Stomach (tissue), 9 donors: ENCODE results near the gene PCMT1. TPM values are rescaled to one million over a fixed set of nuclear protein-coding genes. Genes with fewer than 3 reads are reported as not detected.

Experiments used
- DNase-seq, 2 donors: peaks; one replicate each; pipeline versions ENCODE4 v3.0.0 to v3.0.0-alpha.2; 2013 to 2019
- H3K27ac ChIP-seq, 5 donors: fragments of 200-600 bp in 4 of 5; sonication (generic) in 4 of 5; one replicate each; pipeline ENCODE4 v1.5.1; 2013 to 2019; ENCODE audit warnings: mild to moderate bottlenecking in 1 of 5, moderate library complexity in 1 of 5
- H3K27me3 ChIP-seq, 3 donors: fragments of 200-600 bp; sonication (generic); one replicate each; pipeline ENCODE4 v1.5.1; 2017 to 2019; ENCODE audit warnings: mixed run types in 1 of 3
- H3K36me3 ChIP-seq, 4 donors: fragments of 200-600 bp; sonication (generic); 1 replicate in 3 of 4; 2 replicates in 1 of 4; pipeline ENCODE4 v1.5.1; 2016 to 2019
- H3K4me1 ChIP-seq, 4 donors: fragments of 200-600 bp; sonication (generic); one replicate each; pipeline ENCODE4 v1.5.1; 2016 to 2019
- H3K4me3 ChIP-seq, 4 donors: fragments of 200-600 bp; sonication (generic) in 3 of 4; one replicate each; pipeline ENCODE4 v1.5.1; 2016 to 2019; ENCODE audit warnings: mild to moderate bottlenecking in 1 of 4
- H3K9me3 ChIP-seq, 4 donors: fragments of 200-600 bp; sonication (generic); one replicate each; pipeline ENCODE4 v1.5.1; 2016 to 2019
- EP300 ChIP-seq: sonication (generic); formaldehyde crosslinking; IDR thresholded peaks from one replicate; pipeline ENCODE4 v1.6.1; 2017; ENCODE audit warnings: antibody characterized with exemption
- POLR2A ChIP-seq, 4 donors: fragments of 450-650 bp; IDR thresholded peaks; one replicate each; pipeline ENCODE4 v1.6.1; 2016; ENCODE audit warnings: antibody characterized with exemption in 4 of 4, control low read depth in 2 of 4, mild to moderate bottlenecking in 1 of 4, moderate library complexity in 1 of 4
- POLR2AphosphoS5 ChIP-seq, 3 donors: sonication (generic); formaldehyde crosslinking; IDR thresholded peaks; one replicate each; pipeline ENCODE4 v1.6.1; 2016; ENCODE audit warnings: antibody characterized with exemption in 3 of 3
- WGBS, 5 donors: extraction: QIAGEN DNeasy Blood & Tissue Kit in 3 of 5; methylation state at CpG; one replicate each; pipeline versions ENCODE4 v1.1.5 to v1.1.7; 2013 to 2018; 5-methylcytosine and 5-hydroxymethylcytosine counted together
- intact Hi-C: fragments of 100-400 bp; cut with DNase I; formaldehyde crosslinking; loops from one replicate; pipeline ENCODE4 v1.15.1; 2023; ENCODE audit warnings: low total_unique reads
- polyA plus RNA-seq, 3 donors: library from polyadenylated mRNA; stranded (reverse); fragments of 200-250 nt; gene quantifications; one replicate each; pipeline ENCODE4 v1.2.3, GENCODE V29; 2013
- total RNA-seq, 5 donors: library from RNA; depleted of rRNA; stranded (reverse); fragments of >200 nt; gene quantifications; one replicate each; pipeline versions ENCODE4 v1.1.0 to v1.2.3, GENCODE V29; 2014 to 2016
- TF ChIP-seq, protein P1 (sequence below), 7 experiments: fragments of 450-650 bp in 4 of 7; fragments of 200-600 bp in 3 of 7; sonication (generic) in 3 of 7; IDR thresholded peaks; one replicate each; pipeline ENCODE4 v1.5.1; 2016 to 2019; ENCODE audit warnings: antibody characterized with exemption in 7 of 7, control low read depth in 2 of 7, mild to moderate bottlenecking in 1 of 7
- donor health status: healthy with polysubstance abuse.
- donor health status: Bipolar disorder and iron deficiency.
- donor health status: healthy.

PCMT1 gene
- total and polyA plus RNA-seq, 8 donors: 2.6 to 109 (median 43.3) TPM

DNA sequence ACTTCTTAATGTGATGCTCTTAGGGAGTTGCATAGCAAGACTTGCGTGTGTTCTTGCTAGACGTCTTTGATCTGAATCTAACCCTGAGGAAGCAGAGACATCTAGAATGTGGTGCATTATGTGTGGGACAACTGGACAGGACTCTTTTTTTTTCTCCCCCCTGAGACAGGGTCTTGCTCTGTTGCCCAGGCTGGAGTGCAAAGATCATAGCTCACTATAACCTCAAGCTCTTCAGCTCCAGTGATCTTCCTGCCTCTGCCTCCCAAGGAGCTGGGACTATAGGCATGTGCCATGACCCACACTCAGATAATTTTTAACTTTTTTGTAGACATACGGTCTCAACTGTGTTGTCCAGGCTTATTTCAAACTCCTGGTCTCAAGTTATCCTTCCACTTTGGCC lies 34.0 kb downstream of the PCMT1 start:
- Histone ChIP-seq H3K4me3 (no peak overlapping the region), H3K9me3 (no peaks in the 10 kb centered on the region), H3K27me3 (no peaks in the 10 kb centered on the region), H3K27ac (no peak overlapping the region), H3K36me3 (peaks cover 6 to 46% (median 31%) of the 10 kb centered on the region in 4 donors), H3K4me1 (no peaks in the 10 kb centered on the region)
- TF ChIP-seq, protein P1, sequence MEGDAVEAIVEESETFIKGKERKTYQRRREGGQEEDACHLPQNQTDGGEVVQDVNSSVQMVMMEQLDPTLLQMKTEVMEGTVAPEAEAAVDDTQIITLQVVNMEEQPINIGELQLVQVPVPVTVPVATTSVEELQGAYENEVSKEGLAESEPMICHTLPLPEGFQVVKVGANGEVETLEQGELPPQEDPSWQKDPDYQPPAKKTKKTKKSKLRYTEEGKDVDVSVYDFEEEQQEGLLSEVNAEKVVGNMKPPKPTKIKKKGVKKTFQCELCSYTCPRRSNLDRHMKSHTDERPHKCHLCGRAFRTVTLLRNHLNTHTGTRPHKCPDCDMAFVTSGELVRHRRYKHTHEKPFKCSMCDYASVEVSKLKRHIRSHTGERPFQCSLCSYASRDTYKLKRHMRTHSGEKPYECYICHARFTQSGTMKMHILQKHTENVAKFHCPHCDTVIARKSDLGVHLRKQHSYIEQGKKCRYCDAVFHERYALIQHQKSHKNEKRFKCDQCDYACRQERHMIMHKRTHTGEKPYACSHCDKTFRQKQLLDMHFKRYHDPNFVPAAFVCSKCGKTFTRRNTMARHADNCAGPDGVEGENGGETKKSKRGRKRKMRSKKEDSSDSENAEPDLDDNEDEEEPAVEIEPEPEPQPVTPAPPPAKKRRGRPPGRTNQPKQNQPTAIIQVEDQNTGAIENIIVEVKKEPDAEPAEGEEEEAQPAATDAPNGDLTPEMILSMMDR (IDR thresholded peaks at IDR 0.05): no peak
- TF ChIP-seq POLR2AphosphoS5 (IDR thresholded peaks at IDR 0.05): no peak
- TF ChIP-seq POLR2A (IDR thresholded peaks at IDR 0.05): no peak
- no peak for TF ChIP-seq EP300
- WGBS, 5 donors: 92 to 99% (median 95%) methylated on average over 3 of the region's 3 CpGs
- DNase-seq: no peak
- intact Hi-C loops: no loop called here

DNA sequence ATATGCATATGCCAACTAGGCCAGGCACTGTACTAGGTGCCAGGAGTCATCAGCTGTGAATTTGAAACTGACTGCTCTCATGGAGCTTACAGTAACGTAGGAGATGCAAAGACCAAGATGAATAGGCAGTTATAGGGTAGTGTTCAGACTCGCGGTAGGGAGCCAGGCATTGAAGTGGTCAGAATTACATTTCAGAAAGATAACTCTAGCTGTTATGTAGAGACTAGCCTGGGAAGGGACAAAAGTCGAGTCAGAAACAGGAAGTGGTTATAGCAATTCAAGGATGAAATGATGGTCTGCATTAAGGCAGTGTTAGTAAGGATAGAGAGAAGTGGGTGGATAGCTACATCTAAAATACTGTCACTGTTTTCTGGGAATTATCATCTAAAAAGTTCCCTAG lies 56.6 kb downstream of the PCMT1 start:
- DNase-seq: no peak
- Histone ChIP-seq H3K36me3 (peaks cover 12 to 75% (median 55%) of the 10 kb centered on the region in 4 donors), H3K9me3 (no peaks in the 10 kb centered on the region), H3K27ac (no peak overlapping the region), H3K4me3 (no peak overlapping the region), H3K27me3 (no peaks in the 10 kb centered on the region), H3K4me1 (no peaks in the 10 kb centered on the region)
- no peak for TF ChIP-seq POLR2A (IDR thresholded peaks at IDR 0.05)
- TF ChIP-seq EP300: no peak
- TF ChIP-seq POLR2AphosphoS5 (IDR thresholded peaks at IDR 0.05): no peak
- intact Hi-C loops: no loop called here
- whole genome bisulfite sequencing, 5 donors: 75 to 84% (median 80%) methylated on average over 4 of the region's 4 CpGs

DNA sequence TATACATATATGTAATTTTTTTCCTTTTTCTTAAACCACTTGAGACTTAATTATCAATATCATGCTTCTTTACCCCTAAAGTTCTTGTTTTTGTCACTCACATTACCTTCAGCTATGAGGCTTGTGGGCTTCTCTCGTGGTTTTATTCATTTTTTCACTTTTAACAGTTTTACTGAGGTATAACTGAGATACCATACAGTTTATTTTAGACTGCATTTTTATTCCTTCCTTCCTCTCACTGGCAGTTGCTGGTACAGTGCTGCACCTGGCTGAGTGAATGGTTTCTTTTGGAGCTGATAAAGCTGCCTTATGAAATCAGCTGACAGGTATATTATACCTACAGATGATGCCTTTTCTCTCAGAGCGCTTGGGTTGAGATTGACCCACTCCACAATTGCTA lies 60.3 kb downstream of the PCMT1 start:
- H3K36me3 ChIP-seq: peaks cover 11 to 62% (median 48%) of the 10 kb centered on the region in 4 donors
- WGBS, 5 donors: 81 to 94% (median 85%) methylated on average over 2 of the region's 2 CpGs
- no peak overlapping the region for H3K27ac ChIP-seq
- no peaks in the 10 kb centered on the region for H3K27me3 ChIP-seq
- no peak overlapping the region for H3K4me3 ChIP-seq
- TF ChIP-seq, protein P1 (IDR thresholded peaks at IDR 0.05): no peak
- no peak for TF ChIP-seq POLR2AphosphoS5 (IDR thresholded peaks at IDR 0.05)
- TF ChIP-seq EP300: no peak
- TF ChIP-seq POLR2A (IDR thresholded peaks at IDR 0.05): no peak
- intact Hi-C loops: no loop called here
- DNase-seq: no peak
- no peaks in the 10 kb centered on the region for H3K4me1 ChIP-seq
- no peaks in the 10 kb centered on the region for H3K9me3 ChIP-seq

DNA sequence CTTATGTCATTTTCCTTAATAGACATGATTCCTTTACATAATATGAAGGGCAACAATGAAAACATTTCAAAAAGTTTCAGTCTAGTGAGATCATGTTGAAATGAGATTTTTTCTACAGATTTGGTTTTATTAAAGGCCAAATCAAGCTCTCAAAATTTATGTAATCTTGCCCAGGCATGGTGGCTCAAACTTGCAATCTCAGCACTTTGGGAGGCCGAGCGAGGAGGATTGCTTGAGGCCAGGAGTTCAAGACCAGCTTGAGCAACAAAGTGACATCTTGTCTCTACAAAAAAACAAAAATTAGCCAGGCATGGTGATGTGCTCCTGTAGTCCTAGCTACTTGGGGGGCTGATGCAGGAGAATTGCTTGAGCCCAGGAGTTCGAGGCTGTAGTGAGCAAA lies 63.8 kb downstream of the PCMT1 start:
- TF ChIP-seq POLR2A (IDR thresholded peaks at IDR 0.05) (no peak), EP300 (no peak), POLR2AphosphoS5 (IDR thresholded peaks at IDR 0.05) (no peak)
- TF ChIP-seq, protein P1 (IDR thresholded peaks at IDR 0.05): no peak
- no peak for DNase-seq
- 95 to 99% (median 98%) methylated on average over 3 of the region's 3 CpGs for WGBS, 5 donors
- no peak overlapping the region for H3K27ac ChIP-seq
- H3K27me3 ChIP-seq: no peaks in the 10 kb centered on the region
- no peaks in the 10 kb centered on the region for H3K9me3 ChIP-seq
- intact Hi-C loops: no loop called here
- peaks cover 8 to 55% (median 27%) of the 10 kb centered on the region in 4 donors for H3K36me3 ChIP-seq
- H3K4me3 ChIP-seq: no peak overlapping the region
- H3K4me1 ChIP-seq: no peaks in the 10 kb centered on the region

DNA sequence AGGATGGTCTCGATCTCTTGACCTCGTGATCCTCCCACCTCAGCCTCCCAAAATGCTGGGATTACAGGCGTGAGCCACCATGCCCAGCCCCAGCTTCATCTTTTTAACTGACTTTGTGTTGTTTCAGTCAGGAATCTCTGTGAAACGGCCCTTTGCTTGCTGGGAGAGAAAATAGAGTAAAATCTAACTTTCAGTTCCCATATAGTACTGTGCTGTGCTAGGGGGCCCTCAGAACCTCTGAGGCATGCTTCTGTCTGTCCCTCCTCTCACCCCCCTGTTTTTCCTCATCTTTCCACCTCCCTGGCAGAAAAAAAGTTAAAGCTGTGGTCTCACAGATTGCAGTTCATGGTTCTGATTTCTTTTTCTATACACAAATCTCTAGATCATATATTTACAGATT lies 66.2 kb downstream of the PCMT1 start:
- intact Hi-C loops: no loop called here

More for the DNA sequence above, 66.2 kb downstream of the PCMT1 start:
- no peaks in the 10 kb centered on the region for H3K27me3 ChIP-seq
- no peak overlapping the region for H3K27ac ChIP-seq
- no peak overlapping the region for H3K4me3 ChIP-seq
- H3K9me3 ChIP-seq: no peaks in the 10 kb centered on the region
- no peak for TF ChIP-seq POLR2AphosphoS5 (IDR thresholded peaks at IDR 0.05)
- no peak for TF ChIP-seq EP300
- TF ChIP-seq, protein P1 (IDR thresholded peaks at IDR 0.05): no peak
- no peak for TF ChIP-seq POLR2A (IDR thresholded peaks at IDR 0.05)
- H3K36me3 ChIP-seq: peaks cover 8 to 44% (median 25%) of the 10 kb centered on the region in 4 donors
- 90 to 97% (median 92%) methylated on average over 4 of the region's 4 CpGs for WGBS, 5 donors
- no peak for DNase-seq
- H3K4me1 ChIP-seq: no peaks in the 10 kb centered on the region
